Germinal center (tissue), 1 donor: ENCODE measurements around the gene HNRNPA0.

Experiments used
- DNase-seq: peaks from one replicate; pipeline ENCODE4 v3.0.0; 2012; ENCODE audit warnings: mixed read lengths, low spot score

The HNRNPA0 gene

GRCh38 chr5:137727623-137728022 lies 26.5 kb downstream of the HNRNPA0 start:
- DNase-seq, result no peak

DNA sequence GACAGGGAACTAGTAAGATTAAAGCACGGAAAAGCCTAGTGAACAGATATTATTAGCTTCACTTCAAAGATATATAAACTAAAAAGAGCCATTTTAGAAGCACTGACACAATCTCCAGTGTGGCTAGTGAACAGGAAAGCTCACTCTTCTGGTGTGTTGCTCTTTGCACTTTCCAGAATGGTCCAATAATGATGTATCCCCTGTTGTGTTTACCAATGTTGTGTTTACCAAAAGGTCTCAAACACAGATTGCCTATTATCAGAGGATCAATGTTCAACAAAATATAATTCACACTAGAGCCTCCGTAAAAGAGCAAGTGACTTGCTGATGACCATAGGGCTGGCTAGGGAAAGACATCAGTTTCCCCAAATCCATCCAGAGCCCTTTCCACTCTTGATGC lies 29.9 kb downstream of the HNRNPA0 start:
- DNase-seq, result no peak

GRCh38 chr5:137718611-137719010 lies 35.6 kb downstream of the HNRNPA0 start:
- DNase-seq, result no peak

DNA sequence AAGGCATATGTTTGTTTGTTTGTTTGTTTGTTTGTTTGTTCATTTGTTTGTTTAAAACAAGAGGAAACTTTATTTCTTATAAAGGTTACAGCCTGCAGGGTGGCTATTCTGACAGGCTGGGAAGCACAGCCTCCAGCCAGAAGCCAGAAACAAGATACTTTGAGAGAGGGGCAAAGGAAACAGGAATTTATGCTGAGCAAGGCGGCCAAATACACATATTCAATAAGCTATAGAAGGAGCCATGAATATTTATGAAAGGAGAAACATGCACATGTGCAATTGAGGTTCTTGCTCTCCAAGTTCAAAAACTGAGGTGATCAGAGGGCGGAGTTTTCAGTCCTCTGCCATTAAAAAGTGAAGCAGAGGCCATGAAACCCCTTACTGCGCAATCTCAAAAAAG lies 37.8 kb downstream of the HNRNPA0 start:
- no peak for DNase-seq

DNA sequence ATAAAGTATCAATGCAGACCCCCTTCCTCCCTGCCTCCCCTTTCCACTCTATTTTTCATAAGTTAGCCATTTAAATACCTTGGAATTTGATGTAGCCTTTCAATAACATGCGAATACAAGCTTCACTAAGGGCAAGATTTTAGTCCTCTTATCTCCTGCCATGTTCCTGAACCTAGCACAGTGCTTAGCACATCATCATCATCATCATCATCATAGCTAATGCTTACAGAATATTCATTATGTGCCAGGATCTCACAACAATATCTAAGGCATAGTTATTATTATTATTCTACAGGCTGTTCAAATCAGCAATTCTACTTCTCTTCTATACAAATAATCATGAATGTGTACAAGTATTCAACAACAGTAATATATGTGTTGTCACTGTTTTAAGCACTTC lies 38.7 kb downstream of the HNRNPA0 start:
- DNase-seq, result no peak

DNA sequence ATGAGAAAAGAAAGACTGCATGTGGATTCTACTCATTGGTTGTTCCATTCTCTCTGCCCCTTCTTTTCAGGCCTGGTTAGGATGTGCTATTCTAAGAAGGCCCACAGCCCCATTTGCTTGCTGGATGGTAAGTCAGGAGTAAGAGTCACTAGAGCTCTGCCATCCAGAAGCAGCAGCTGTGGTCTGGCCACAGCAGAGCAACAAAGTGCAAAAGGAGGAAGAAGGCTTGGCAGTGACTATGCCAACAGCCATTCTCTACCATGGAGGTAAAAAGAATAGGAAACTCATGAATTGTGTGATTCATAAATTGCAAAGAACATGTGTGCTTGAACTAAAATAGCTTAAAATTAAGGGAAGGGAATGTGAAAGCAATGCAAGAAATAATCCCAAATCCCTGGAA lies 39.2 kb downstream of the HNRNPA0 start:
- no peak for DNase-seq

- no peak for DNase-seq
Observed at GRCh38 chr5:137714494-137714893, 39.7 kb downstream of the HNRNPA0 start.

- DNase-seq, result no peak
Observed at GRCh38 chr5:137712139-137712667, 42.0 kb downstream of the HNRNPA0 start.

GRCh38 chr5:137710086-137710485 lies 44.1 kb downstream of the HNRNPA0 start:
- DNase-seq, result no peak

- no peak for DNase-seq
Observed at GRCh38 chr5:137708796-137709559, 45.2 kb downstream of the HNRNPA0 start.

DNA sequence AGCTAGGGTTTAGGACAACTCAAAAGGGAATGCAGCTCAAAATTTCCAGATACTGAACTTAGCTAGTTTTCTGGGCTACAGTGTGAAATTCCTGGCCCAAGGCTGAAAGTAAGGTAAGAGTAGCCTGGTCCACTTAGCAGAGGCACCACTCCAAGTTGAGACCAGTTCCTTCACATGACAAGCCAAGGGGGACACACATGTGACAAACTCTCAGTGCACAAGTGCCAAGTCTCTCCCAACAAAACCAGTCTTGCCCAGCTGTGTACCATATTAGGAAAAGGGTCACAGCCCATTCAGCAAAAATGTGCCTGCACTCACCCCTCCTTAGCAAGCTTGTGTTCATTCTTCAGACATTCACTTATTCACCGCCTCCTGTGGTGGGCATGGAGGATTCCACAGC lies 46.1 kb downstream of the HNRNPA0 start:
- no peak for DNase-seq

DNA sequence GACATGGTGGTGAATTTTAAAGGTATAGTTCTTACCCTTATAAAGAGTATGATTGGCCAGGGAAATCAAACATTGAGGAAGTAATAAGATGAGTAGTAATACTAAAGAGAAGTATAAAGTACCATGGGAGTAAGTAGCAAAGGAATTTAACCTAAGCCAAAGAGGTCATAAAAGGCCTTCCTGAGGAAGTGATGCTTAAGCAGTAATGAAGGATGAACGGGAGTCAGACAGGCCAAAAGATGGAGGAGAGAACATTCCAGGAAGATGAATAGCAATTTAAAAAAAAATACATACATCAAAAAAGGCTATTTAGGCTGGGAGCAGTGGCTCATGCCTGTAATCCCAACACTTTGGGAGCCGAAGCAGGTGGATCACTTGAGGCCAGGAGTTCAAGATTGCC lies 47.3 kb downstream of the HNRNPA0 start:
- DNase-seq, result no peak

- DNase-seq, result no peak
Observed at GRCh38 chr5:137705106-137705505, 49.1 kb downstream of the HNRNPA0 start.

- no peak for DNase-seq
Observed at GRCh38 chr5:137703565-137703964, 50.6 kb downstream of the HNRNPA0 start.

GRCh38 chr5:137700282-137700680 lies 53.9 kb downstream of the HNRNPA0 start:
- no peak for DNase-seq

GRCh38 chr5:137699336-137700281 lies 54.6 kb downstream of the HNRNPA0 start:
- no peak for DNase-seq

DNA sequence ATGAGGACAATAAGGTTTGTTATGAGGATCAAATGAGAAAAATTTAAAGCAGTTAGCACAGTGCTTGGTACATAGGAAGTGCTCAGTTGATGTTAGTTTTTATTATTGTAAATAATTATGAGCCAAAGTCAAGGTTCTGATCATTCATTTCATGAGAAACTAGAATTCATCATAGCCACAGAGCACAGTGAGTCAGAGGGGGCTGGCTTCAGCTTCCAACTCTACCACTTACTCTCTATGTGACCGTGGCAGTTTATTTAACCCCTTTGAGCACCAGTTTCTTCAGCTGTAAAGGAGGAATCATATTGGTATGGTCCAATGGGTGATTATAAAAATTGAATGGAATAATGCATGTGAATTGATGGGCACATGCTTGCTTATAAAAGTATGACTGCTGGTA lies 57.7 kb downstream of the HNRNPA0 start:
- no peak for DNase-seq

DNA sequence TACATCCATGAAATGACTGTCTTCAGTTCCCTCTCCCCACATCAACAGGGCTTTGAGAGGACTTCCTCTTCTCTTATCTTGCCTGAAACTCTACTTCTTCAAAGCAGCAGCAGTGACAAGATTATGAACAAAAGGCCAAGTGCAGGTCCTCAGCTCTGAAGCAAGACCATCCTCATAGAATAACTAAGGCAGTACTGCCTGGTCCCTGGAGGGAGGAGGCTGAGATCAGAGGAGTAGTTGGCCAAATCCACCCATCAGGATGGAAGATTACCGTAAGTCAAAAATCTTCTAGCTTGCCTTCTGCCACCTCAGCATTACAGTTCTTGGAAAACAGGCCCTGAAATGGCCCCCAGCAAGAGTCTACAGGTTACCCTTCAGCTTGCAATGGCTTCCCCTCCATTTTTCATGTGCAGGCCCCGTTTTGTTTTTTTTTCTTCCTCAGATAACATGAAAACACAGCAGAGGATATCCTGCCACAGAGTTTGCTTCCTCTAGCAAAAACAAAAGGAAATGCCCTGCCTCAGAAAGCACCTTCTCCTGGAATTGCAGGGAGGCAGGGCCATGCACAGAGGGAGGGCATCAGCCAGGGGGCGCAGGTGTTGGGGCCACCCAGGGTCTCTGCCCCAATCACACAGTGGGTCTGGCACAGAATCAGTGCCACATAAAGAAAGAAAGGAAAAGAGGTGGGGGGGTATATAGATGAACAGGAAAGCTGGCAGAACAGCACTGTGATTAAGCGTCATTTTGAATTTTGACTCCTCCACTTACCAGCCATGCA lies 58.3 kb downstream of the HNRNPA0 start:
- DNase-seq, result no peak
